HFFc6 (cell line): ENCODE data around the gene ADGRG6. TPM values are rescaled to one million over a fixed set of nuclear protein-coding genes. Genes with fewer than 3 reads are reported as not detected.

Experiments used
- DNase-seq: peaks from one replicate; pipeline ENCODE4 v3.0.0-alpha.2; 2018
- H3K27ac Mint-ChIP-seq: 2 replicates; pipeline ENCODE4 v1.8.0; 2020; ENCODE audit warnings: mild to moderate bottlenecking, mixed read lengths
- H3K27me3 Mint-ChIP-seq: 2 replicates; pipeline ENCODE4 v1.8.0; 2021; ENCODE audit warnings: mild to moderate bottlenecking, moderate library complexity, mixed read lengths; ENCODE audit not compliant: insufficient read depth
- H3K36me3 Mint-ChIP-seq: 2 replicates; pipeline ENCODE4 v1.8.0; 2021; ENCODE audit warnings: low read depth, mixed read lengths
- H3K4me1 Mint-ChIP-seq: 2 replicates; pipeline ENCODE4 v1.8.0; 2020; ENCODE audit warnings: low read depth, mixed read lengths
- H3K4me3 Mint-ChIP-seq: 2 replicates; pipeline ENCODE4 v1.8.0; 2020; ENCODE audit warnings: mild to moderate bottlenecking, moderate library complexity, mixed read lengths
- H3K9me3 Mint-ChIP-seq: 2 replicates; pipeline ENCODE4 v1.8.0; 2020; ENCODE audit warnings: mild to moderate bottlenecking, mixed read lengths
- total RNA-seq, 6 experiments: library from RNA; stranded (reverse); fragmentation: NEBNext Ultra II Directional; extraction: Animal tissue kit (Norgen Biotek cat#: 25700); gene quantifications; 2 replicates in 1 of 6; 3 replicates in 5 of 6; pipeline ENCODE4 v1.2.3, GENCODE V29; 2021
- TF ChIP-seq, protein P1 (sequence below): fragments of 200-600 bp; sonication (generic); IDR thresholded peaks from 2 replicates; pipeline ENCODE4 v1.5.0; 2021; ENCODE audit warnings: antibody characterized with exemption, mild to moderate bottlenecking

The ADGRG6 gene
- total RNA-seq, 6 experiments from 2014 or later = 27.4 to 73.2 (median 29.7) TPM

DNA sequence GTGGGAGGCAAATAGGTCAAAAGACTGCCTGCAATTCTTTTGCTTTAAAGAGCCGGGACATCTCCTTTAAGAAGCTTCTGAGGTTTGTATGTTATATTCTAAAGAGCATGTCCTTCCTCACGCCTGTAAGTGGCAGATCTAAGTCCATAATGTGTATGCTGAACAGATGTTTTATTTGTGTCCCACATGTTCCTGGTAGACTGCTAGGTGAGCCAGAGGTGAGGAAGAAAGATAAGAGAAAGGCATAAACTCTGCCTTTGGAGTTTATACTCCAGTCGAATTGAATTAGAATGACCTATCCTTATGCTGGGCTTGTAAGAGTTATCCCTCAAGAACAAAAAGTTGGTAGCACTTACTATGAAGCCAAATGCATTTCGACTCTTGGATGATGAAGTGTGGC lies 27.2 kb upstream of the ADGRG6 start:
- TF ChIP-seq, protein P1, sequence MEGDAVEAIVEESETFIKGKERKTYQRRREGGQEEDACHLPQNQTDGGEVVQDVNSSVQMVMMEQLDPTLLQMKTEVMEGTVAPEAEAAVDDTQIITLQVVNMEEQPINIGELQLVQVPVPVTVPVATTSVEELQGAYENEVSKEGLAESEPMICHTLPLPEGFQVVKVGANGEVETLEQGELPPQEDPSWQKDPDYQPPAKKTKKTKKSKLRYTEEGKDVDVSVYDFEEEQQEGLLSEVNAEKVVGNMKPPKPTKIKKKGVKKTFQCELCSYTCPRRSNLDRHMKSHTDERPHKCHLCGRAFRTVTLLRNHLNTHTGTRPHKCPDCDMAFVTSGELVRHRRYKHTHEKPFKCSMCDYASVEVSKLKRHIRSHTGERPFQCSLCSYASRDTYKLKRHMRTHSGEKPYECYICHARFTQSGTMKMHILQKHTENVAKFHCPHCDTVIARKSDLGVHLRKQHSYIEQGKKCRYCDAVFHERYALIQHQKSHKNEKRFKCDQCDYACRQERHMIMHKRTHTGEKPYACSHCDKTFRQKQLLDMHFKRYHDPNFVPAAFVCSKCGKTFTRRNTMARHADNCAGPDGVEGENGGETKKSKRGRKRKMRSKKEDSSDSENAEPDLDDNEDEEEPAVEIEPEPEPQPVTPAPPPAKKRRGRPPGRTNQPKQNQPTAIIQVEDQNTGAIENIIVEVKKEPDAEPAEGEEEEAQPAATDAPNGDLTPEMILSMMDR = no peak
- H3K27me3 Mint-ChIP-seq = no peaks in the 10 kb centered on the region
- H3K4me3 Mint-ChIP-seq = no peak overlapping the region
- peaks cover 4% of the 10 kb centered on the region; the same call in 1 of the 2 replicates for H3K36me3 Mint-ChIP-seq
- no peaks in the 10 kb centered on the region for H3K9me3 Mint-ChIP-seq
- no peak overlapping the region for H3K27ac Mint-ChIP-seq
- no peak for DNase-seq
- H3K4me1 Mint-ChIP-seq = peaks cover 54% of the 10 kb centered on the region

DNA sequence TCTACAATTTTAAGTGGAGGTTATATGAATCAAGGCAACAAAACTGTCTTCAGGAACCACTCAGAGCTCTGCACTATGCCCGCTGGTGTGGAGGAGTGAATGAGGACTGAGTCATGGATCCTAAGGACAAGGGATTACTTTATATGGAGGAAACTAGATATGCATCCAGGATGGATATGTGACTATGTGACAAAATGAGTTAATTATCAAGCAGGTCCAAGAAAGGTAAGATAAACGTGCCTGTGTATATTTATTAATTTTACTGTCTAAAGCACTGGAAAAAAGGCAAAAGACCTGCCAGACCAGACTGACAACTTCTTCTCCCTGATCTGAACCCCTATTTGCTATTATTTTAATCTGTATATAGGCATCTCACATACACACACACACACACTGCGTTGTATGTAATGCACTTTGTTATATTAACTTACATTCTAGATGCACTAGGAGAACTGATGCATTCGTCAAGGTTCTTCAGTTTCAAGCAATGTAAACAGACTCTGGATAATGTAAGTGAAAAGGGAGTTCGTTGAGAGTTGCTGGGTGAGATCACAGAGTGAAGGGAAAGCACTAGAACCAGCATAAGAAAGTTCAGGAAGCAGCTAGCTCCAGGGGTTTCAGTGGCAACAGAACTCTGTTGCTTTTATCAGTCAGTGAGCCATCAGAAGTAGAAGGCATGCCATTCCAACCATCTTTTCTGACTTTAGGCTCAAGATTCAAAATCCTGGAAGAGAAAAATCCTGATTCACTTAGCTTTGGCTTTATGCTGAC lies 26.4 kb upstream of the ADGRG6 start:
- DNase-seq = peak; percentile 35

DNA sequence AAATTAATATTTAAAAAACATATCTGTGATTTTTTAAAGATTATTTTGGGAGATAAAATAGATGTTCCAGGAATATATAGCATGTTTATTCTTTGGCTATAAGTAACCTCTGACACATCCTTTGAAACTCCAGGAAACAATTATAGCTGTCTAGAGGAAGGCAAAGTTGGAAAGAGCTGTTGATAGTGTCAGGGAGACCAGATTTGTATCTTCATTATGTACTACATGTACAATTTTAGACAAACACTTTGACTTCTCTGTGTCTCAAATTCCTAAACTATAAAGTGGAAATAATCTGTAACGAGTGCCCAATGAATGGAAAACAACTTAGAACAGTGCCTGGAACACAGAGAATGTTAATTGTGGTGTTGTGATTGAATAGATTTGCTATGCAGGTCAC lies 25.6 kb upstream of the ADGRG6 start:
- peak; percentile 25 for DNase-seq
- H3K4me1 Mint-ChIP-seq = peaks cover 60% of the 10 kb centered on the region
- no peaks in the 10 kb centered on the region for H3K27me3 Mint-ChIP-seq
- peaks cover 6% of the 10 kb centered on the region; the same call in 1 of the 2 replicates for H3K36me3 Mint-ChIP-seq
- TF ChIP-seq, protein P1 = no peak
- H3K9me3 Mint-ChIP-seq = no peaks in the 10 kb centered on the region
- peak overlapping the region; percentile 53 for H3K27ac Mint-ChIP-seq
- no peak overlapping the region for H3K4me3 Mint-ChIP-seq

More for the DNA sequence above, 26.4 kb upstream of the ADGRG6 start:
- TF ChIP-seq, protein P1 = no peak
- no peaks in the 10 kb centered on the region for H3K27me3 Mint-ChIP-seq
- H3K36me3 Mint-ChIP-seq = peaks cover 4% of the 10 kb centered on the region; the same call in 1 of the 2 replicates
- H3K4me3 Mint-ChIP-seq = peak overlapping the region; percentile 22; the same call in 1 of the 2 replicates
- H3K27ac Mint-ChIP-seq = peak overlapping the region; percentile 55; the same call in 1 of the 2 replicates
- no peaks in the 10 kb centered on the region for H3K9me3 Mint-ChIP-seq
- H3K4me1 Mint-ChIP-seq = peaks cover 60% of the 10 kb centered on the region

DNA sequence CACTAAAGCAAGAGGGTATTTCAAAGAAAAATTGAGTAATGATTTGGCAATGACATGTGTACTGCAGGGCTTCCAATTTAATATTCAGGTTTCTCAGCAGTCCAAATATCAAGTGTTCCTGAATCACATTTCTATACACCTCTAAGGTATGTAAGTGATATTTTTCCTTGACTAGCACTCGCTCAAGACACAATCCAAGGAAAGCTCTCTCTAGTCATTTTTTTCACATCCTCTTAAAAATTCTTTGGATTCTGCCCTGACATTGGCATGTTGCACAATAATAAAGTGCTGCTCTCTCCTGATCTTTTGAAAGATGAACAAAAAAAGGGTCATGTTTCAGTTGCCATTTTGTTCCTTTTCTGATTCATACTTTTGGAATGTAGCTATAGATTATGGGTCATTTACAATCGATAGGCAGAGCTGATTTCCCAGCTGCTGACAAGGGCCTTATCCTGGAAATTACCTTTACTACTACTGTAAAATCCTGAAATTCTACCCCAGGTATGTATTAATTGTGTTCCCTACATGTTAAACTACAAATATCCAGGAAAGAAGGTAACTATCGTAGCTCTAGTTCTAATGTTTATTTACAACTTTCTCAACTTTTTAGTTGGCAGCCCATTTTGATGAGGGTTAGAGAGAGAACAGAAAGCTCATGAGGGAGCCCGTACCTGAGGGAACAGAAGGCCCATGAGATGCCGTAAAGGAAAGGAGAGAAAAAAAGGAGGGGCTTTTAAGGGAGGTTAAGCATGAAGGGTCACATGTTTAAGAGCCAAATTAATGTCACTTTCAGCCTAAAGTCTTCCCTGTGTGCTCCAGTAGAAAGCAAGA lies 22.2 kb upstream of the ADGRG6 start:
- TF ChIP-seq, protein P1 = no peak
- Mint-ChIP-seq H3K4me3 (peak overlapping the region; percentile 28), H3K36me3 (peaks cover 12% of the 10 kb centered on the region; the same call in 1 of the 2 replicates), H3K27ac (peak overlapping the region; percentile 29; the same call in 1 of the 2 replicates), H3K9me3 (no peaks in the 10 kb centered on the region), H3K4me1 (peaks cover 48% of the 10 kb centered on the region), H3K27me3 (no peaks in the 10 kb centered on the region)
- peak; percentile 44 for DNase-seq

DNA sequence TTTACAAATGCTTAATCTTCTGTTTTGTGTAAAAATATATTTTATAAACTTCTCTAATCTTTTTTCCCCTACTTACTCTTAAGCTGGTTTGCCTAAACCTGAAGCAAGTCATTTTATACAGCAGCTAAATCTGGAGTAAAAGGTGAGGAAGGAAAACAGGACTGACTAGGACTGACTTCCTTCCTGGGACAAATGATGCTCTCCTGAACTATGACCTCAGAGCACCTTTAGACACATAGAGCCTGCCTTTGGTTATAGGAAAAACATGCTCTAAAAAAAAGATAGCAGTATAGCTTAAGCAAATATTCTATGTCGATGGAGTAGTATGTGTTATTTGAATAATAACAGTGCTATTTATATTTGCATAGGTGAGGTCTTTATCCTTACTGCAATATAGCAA lies 21.5 kb upstream of the ADGRG6 start:
- no peak overlapping the region for H3K4me3 Mint-ChIP-seq
- H3K9me3 Mint-ChIP-seq = no peaks in the 10 kb centered on the region
- TF ChIP-seq, protein P1 = no peak

More for the DNA sequence above, 21.5 kb upstream of the ADGRG6 start:
- Mint-ChIP-seq H3K27me3 (no peaks in the 10 kb centered on the region), H3K36me3 (peaks cover 12% of the 10 kb centered on the region; the same call in 1 of the 2 replicates), H3K27ac (no peak overlapping the region), H3K4me1 (peaks cover 41% of the 10 kb centered on the region)
- DNase-seq = no peak
